Brain microvascular endothelial cell (primary cell): ENCODE measurements around the gene KCNQ1.

Experiments used
- DNase-seq: peaks from one replicate; pipeline ENCODE4 v3.0.0-alpha.2; 2020
- H3K27ac ChIP-seq: fragments of 250-450 bp; sonication (Bioruptor Pico); 2 replicates; pipeline ENCODE4 v1.5.1; 2020; ENCODE audit warnings: mild to moderate bottlenecking, moderate library complexity
- H3K27me3 ChIP-seq: fragments of 250-450 bp; sonication (Bioruptor Pico); replicated peaks from 2 replicates; pipeline ENCODE4 v1.5.1; 2020; ENCODE audit warnings: mild to moderate bottlenecking
- H3K36me3 ChIP-seq: fragments of 250-450 bp; sonication (Bioruptor Pico); replicated peaks from 2 replicates; pipeline ENCODE4 v1.5.1; 2020; ENCODE audit warnings: mild to moderate bottlenecking
- H3K4me3 ChIP-seq: 2 replicates; pipeline ENCODE4 v1.5.1; 2011; ENCODE audit warnings: low read depth, mild to moderate bottlenecking, control low read depth, low read length, moderate library complexity
- in situ Hi-C: cut with HindIII; loops from 2 replicates; pipeline ENCODE4 v1.10.0; 2017; ENCODE audit warnings: low sequenced_read_pairs, low pct_ligation_motif_present
- TF ChIP-seq, protein P1 (sequence below): IDR thresholded peaks from 2 replicates; pipeline ENCODE4 v1.5.1; 2011; ENCODE audit warnings: low read depth, mild to moderate bottlenecking, moderate library complexity, low read length, control low read depth, inconsistent platforms; ENCODE audit errors: missing control alignments

KCNQ1 gene

DNA sequence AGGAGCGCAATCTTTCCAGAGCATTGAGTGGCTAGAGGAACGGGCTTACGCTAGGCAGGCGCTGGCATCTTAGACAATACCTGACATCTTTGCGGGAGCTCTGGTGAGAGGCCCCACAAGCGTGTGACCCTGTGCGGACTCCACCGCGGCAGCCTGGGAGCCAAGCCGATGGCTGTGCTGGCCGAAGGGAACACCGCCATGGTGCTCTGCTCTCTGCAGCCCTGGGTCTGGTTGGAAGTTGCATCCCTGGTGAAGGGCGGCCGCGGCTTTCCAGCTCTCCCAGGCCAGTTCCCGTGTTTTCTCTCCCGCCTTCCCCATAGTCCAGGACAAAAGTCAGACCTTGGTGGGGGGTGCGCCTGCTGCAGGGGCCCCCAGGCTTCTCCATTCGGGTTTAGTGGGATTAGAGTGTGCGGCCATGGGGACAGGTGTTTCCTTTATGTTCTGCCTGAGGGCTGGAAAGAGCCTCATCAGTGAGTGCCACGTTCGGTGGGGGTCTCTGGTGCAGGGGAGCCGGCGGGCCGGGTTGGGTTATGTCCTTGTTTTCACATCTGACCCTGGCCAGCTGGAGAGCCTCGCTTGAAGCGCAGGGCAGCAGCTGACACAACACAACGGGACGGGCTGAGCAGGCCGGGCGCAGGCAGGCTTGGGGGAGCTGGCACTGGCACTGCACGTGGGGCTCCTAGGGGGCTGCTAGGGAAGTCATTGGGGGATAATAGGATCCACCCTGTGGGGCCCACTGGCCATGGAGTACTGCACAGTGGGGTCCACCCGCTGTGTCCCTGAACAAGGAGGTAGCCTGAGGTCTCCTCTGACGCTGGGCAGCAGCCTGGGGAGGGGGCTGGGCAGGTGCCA is 94.8 kb downstream of the KCNQ1 start:
- no peaks in the 10 kb centered on the region for H3K27me3 ChIP-seq
- H3K4me3 ChIP-seq, result no peak overlapping the region
- in situ Hi-C loops, result no loop called here
- DNase-seq, result no peak
- no peaks in the 10 kb centered on the region for H3K36me3 ChIP-seq
- TF ChIP-seq, protein P1, sequence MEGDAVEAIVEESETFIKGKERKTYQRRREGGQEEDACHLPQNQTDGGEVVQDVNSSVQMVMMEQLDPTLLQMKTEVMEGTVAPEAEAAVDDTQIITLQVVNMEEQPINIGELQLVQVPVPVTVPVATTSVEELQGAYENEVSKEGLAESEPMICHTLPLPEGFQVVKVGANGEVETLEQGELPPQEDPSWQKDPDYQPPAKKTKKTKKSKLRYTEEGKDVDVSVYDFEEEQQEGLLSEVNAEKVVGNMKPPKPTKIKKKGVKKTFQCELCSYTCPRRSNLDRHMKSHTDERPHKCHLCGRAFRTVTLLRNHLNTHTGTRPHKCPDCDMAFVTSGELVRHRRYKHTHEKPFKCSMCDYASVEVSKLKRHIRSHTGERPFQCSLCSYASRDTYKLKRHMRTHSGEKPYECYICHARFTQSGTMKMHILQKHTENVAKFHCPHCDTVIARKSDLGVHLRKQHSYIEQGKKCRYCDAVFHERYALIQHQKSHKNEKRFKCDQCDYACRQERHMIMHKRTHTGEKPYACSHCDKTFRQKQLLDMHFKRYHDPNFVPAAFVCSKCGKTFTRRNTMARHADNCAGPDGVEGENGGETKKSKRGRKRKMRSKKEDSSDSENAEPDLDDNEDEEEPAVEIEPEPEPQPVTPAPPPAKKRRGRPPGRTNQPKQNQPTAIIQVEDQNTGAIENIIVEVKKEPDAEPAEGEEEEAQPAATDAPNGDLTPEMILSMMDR, result no peak
- no peak overlapping the region for H3K27ac ChIP-seq

DNA sequence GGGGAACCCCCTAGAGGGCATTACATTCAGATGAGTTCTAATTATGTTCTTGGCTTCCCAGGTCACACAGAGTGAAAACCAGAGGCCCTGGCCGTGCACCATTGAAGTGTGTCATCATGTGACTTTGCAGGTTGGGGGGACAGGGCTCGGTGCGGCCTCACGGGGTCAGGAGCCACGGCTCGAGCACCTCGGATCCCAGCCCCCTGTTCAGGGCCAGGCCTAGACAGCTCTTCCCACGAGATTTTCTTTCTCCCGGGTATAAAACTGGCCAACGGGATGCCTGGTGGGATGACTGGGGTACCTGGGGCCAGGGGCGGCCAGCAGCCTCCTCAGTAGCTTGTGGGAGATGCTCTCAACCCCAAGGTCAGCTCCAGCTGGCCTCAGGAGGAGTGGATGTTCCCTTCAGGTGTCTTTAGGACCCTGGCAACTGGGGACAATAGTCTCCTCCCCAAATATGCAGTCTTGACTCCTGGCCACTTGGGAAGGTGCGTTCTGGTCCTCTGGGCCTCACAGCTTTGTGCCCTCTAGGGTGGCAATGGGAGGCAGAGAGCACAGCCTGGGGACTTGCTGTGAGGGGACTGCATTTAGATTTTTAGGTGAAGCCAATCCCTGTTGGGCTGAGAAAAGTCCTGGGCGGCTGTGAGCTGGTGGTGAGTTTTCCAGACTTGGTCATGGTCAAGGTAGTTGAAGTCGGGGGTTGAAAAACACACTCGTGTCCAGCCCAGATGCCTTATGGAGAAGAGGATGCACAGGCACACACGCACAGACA is 95.6 kb downstream of the KCNQ1 start:
- no peak overlapping the region for H3K4me3 ChIP-seq
- DNase-seq, result no peak
- no peaks in the 10 kb centered on the region for H3K36me3 ChIP-seq
- in situ Hi-C loops, result no loop called here
- TF ChIP-seq, protein P1, result no peak
- no peaks in the 10 kb centered on the region for H3K27me3 ChIP-seq
- no peak overlapping the region for H3K27ac ChIP-seq

DNA sequence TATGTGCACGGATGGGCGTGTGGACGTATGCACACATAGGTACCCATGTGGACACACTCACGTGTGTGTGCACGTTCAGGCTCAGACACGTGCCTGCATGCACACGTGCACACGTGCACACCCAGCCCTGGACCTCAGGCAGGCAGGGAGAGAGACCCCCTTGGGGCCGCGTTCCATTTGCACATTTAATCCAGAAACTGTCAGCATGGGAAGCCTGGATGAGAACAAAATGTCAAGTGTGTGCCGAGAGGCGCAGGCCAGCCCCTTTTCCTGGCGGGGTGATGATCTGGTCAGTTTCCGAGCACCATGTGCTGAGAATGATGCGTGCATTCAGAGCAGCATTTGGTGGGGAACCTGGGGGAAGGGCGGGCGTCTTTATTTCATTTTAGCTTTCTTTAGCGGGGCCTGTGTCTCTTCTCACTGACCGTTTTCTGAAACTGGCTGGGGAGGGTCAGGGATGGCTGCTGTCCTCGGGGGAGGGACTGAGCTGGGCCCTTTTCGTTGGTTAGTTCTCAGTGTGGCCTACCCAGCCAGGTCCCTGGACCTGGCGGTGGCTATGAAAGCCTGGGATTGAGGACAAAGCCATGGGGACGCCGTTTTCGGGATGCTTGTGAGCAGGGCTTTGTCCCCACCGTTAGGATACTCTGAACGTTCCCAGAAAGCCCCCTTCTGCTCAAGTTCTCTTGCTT is 96.3 kb downstream of the KCNQ1 start:
- no peaks in the 10 kb centered on the region for H3K36me3 ChIP-seq
- no peak overlapping the region for H3K27ac ChIP-seq
- no peak overlapping the region for H3K4me3 ChIP-seq
- DNase-seq, result no peak
- TF ChIP-seq, protein P1, result no peak
- in situ Hi-C loops, result no loop called here
- no peaks in the 10 kb centered on the region for H3K27me3 ChIP-seq

DNA sequence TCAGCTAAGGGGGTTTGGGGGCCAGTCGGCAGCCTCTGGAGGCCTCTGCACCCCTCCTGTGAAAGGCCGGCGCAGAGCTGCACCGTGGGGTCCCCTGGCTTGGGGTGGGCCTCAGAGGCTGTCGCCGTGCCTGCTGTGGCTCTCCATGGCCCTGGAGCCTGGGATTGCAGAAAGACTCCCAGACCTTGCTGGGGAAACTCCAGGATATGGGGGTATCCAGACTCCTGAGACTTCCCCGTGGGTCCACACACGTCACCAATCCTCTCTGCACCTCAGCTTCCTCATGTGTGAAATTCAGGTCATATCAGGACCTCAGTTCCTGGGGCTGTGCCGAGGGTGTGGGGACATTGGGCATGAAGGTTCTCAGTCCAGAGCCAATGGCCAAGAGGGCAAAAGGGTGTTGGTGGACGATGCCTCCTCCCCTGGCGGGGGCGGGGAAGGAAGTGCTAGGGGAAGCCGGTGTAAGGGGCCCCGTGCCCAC is 97.1 kb downstream of the KCNQ1 start:
- H3K4me3 ChIP-seq, result no peak overlapping the region
- H3K27ac ChIP-seq, result no peak overlapping the region
- TF ChIP-seq, protein P1, result no peak
- no peaks in the 10 kb centered on the region for H3K27me3 ChIP-seq
- in situ Hi-C loops, result no loop called here
- no peaks in the 10 kb centered on the region for H3K36me3 ChIP-seq
- no peak for DNase-seq

DNA sequence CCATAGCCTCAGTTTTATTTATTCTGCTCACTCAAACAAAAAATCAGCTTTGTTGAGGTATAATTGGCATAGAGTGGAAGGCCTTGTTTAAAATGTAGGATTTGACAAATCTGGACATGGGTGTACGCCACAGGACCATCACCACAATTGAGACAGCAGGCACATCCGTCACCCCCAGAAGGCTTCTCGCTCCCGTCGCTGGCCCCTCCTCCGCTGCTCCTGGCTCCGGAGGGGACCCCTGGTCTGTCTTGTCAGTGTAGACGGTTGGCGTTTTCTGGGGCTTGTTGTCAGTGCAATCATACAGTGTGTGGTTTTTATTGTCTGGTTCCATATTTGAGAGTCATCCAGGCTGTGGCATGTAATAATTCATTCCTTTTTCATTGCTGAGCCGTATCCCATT is 97.6 kb downstream of the KCNQ1 start:
- no peak overlapping the region for H3K27ac ChIP-seq
- no peak overlapping the region for H3K4me3 ChIP-seq
- H3K36me3 ChIP-seq, result no peaks in the 10 kb centered on the region
- no peak for DNase-seq
- TF ChIP-seq, protein P1, result no peak
- in situ Hi-C loops, result no loop called here
- H3K27me3 ChIP-seq, result no peaks in the 10 kb centered on the region
